Stimulated activated CD4-positive, alpha-beta T cell treated with anti-CD3 and anti-CD28 coated beads, Interleukin-2, amount 100 ng/mL, for 48 hours (primary cell): Measurements from ENCODE around the gene PLA2G1B.

ENCODE experiments used
- DNase-seq, 2 donors: peaks; one replicate each; pipeline ENCODE4 v3.0.0-alpha.2; 2020

PLA2G1B gene

DNA sequence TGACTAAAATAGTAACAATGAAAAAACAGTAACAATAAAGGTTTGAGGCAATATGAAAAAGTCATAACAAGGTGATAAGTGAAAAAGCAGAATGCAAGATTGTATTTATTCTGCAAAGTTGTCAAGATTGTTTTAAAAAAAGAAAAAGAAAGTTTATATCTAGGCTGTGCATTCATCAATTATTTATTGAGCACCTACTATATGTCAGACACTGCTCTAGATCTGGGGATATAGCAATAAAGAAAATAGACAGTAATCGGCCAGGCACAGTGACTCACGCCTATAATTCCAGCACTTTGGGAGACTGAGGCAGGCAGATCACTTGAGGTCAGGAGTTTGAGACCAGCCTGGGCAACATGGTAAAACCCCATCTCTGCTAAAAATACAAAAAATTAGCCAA, 3.8 kb downstream of the PLA2G1B start:
- no peak for DNase-seq

DNA sequence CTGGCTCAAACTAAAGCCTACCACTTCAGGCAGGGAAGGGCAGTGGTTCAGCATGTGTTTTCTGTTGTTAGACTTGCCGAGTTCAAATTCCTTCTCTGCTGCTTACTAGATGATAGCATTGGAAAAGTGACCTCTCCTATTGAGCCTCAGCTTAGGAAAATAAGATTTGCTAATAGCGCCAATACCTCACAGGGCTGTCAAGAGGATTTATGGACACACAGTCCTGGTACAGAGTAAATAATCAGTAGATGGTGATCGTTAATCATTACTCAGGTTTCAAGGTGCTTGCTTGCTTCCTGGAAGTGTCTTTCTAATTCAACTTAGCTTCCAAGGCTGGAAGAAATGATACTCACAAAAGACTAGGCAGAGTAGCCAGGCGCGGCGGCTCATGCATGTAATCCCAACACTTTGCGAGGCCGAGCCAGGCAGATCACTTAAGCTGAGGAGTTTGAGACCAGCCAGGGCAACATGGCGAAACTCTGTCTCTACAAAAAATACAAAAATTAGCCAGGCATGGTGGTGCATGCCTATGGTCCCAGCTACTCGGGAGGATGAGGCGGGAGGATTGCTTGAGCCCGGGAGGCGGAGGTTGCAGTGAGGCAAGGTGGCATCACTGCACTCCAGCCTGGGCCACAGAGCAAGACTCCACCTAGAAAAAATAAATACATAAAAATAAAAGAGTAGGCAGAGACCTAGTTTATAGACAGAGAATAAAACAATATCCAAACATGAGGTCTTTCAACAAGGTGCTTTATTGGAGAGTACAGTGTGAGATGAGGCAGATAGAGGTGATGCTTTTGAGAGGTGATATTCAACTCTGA, 6.0 kb downstream of the PLA2G1B start:
- no peak for DNase-seq

DNA sequence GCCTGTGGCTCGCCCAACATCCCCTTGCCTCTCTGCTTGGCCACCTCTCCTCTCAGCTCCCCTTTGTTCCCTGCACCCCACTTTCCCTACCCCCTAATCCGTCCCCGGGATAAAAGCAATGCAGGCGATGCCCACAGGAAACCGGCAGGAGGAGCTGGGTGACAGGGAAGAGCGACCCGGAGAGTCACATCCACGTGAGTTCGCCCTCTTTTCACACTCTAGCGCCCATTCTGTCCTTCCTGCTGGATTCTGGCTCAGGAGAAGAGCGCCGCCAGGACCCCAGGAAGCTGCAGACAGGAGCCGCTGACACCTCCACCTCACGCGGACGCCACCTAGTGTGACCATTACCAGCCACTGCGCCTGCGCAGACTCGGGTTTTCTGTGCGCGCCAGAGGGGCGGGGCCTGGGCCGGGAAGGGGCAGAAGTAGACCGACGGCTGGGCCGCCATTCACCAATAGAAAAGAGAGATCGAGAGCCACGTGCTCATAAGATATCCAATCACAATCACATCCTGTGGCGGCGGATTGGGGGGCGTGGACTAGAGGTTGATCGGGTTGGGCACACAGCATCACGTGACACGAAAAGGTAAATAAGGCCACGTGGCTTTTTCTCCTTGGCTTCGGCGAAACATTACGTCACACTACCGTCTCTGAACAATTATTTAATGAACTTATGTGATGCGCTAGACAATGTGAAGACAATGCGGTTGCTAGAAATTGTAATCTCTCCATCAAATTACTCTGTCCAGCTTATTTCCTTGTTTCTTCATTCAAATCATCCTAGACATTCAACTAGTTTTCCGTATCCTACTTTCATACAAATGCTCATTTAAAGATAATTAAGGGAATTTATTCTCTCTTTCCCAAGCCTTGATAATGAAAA, 10.1 kb downstream of the PLA2G1B start:
- DNase-seq = peak; percentile 100

DNA sequence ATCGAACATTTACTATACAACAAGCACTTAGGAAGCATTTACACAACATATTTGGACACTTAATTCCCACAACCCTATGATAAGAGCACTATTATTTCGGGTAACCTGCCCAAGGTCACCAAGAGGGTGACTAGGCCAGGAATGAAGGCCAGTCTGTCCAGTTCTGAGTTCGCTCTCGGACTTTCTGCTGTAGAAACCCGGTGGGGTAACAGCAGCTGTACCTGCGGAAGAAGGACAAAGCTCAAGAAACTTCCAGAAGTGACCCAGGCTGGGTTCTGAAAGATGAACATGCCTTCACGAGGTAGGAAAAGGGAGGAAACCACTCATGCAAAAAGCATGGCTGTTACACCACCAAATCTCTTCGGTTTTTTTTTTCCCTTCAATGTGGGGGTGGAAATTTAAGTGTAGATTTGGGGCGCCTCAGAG, 10.8 kb downstream of the PLA2G1B start:
- no peak for DNase-seq

DNA sequence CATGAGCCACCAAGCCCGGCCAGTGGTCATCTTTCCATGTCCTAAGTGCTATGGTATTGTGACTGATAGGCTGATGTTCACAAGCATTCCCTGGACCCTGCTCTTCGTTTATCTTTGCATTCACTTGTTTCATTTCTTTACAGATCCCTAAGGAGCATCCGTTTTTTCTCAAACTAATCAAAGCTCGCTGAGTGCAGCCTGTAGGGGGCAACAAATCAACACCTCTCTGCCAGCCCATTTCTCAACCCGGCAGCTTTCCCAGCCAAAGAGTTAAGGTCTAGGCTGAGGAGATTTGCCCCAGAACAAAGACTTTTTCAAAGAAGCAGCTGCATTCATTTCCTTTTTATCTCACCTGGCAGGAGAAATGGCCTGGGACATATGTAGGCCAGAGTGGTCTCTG, 13.4 kb downstream of the PLA2G1B start:
- DNase-seq = no peak

DNA sequence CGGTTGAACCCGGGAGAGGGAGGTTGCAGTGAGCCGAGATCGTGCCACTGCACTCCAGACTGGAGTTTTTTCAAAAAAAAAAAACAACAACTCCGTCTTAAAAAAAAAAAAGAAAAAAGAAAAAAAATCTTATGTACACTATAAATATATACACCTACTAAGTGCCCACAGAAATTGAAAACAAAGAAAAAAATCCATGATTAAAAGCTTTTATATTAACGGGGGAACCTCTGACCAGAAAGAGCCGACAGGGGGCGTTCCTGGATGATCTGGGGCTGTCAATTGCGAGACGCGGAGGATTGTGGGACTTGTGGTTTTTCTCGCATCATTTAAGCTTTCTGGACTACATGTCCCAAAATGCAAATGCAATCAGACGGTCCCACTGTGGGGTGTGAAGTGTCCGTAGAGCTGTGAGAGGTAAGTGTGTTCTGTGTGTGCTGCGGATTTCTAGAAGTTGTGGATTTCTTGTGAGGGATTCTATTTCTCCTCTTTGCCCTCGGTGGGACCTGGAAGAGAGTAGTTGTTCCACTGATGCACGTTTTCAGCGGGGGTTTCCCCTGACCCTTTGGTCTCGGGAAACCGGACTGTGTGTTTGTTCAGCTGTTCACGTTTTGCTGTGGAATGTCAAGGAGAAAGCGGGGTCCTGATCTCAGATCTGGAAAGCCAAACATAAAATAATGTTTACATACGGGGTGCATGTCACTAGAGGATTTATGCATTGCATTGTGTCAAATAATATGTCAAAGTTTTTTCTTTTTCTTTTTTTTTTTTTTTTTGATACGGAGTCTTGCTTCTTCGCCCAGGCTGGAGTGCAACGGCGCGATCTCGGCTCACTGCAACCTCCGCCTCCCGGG, 25.4 kb downstream of the PLA2G1B start, which contains the start of gene SIRT4:
Gene SIRT4, plus strand, starts transcription at position 360 of the 854 bp plus-strand sequence. CDS start 1,241 bp downstream, outside the sequence.
- DNase-seq = peak; percentile 85 to 87

DNA sequence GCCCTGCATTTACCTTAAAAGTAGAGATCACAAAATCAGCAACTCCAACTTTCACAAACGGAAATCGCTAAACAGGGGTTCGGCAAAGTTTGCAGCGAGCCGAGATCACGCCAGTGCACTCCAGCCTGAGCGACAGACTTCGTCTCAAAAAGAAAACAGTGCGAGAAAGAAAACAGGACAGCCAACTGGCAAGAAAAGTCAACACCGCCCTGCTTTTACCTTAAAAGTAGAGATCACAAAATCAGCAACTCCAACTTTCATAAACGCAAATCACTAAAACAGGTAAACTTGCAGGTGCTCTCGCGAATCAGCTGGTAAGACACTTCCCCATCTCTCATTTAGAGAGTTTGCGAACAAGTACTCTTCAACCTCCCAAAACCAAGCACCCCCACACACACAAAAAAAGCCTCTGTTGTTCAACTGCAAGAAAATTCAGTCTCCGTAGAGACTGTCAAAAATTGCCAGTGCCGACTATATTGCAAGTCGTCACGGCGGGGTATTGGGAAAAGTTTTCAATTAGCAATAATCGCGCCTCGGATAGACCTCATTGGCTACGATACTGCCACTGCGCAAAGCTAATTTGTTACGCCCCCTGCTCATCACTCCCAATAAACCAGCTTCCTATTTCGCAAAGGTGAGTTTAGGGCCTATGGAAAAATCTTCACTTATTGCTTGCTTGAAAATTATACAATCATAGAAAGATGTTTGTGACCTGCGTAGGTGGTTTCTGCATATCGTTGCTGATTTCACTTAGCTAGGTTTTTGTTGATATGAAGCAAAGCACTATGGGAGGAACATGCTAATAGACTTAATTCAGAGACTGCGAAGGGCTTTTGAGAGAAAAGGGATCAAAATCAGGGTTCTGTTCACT, 34.7 kb downstream of the PLA2G1B start, which contains the start of gene RNU4-1:
Gene RNU4-1, minus strand, starts transcription at position 577 of the 871 bp plus-strand sequence.
- peak; percentile 74 for DNase-seq

DNA sequence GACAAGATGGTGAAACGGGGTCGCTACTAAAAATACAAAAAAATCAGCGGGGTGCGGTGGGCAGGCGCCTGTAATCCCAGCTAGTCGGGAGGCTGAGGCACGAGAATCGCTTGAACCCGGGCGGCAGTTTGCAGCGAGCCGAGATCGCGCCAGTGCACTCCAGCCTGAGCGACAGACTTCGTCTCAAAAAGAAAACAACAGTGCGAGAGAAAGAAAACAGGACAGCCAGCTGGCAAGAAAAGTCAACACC, 35.2 kb downstream of the PLA2G1B start:
- no peak for DNase-seq

DNA sequence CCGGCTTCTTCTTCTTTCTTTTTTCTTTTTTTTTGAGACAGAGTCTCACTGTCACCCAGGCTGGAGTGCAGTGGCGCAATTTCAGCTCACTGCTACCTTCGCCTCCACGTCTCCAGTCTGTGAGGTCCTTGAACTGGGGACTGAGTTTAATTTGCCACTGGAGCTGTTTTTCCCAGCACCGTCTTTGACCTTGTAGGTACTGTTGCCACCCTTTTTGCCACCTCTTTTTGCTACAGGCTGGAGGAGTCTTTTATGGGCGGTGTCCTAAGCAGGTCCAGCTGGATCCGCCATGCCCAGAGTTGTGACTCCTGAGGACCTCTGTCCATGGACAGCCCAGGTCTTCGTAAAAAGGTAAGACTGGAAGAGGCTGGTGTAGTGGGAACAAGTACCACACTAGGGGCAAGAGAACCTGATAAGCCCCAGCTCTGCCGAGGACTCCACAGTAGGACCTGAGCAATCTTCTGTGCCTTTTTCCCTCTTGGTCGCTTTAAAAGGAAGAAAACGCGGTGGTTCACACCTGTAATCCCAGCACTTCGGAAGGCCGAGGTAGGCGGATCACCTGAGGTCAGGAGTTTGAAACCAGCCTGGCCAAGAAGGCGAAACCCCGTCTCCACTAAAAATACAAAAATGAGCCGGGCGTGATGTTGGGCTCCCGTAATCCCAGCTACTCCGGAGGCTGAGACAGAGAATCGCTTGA, 36.8 kb downstream of the PLA2G1B start:
- DNase-seq = peak; percentile 15 to 22

DNA sequence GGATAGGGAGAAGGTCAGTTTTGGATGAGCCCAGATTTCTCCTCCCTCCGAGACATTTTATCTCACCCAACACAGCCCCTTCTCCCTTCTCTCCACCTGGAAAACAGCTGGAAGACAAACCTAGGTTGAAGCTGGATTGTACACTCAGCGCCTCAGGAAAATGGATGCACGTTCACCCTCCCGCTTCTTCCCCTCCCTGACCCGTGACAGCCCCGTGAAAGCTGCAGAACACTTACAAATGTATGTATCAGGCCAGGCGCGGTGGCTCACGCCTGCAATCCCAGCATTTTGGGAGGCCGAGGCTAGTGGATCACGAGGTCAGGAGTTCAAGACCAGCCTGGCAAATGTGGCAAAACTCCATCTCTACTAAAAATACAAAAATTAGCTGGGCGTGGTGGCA, 40.1 kb downstream of the PLA2G1B start:
- no peak for DNase-seq

DNA sequence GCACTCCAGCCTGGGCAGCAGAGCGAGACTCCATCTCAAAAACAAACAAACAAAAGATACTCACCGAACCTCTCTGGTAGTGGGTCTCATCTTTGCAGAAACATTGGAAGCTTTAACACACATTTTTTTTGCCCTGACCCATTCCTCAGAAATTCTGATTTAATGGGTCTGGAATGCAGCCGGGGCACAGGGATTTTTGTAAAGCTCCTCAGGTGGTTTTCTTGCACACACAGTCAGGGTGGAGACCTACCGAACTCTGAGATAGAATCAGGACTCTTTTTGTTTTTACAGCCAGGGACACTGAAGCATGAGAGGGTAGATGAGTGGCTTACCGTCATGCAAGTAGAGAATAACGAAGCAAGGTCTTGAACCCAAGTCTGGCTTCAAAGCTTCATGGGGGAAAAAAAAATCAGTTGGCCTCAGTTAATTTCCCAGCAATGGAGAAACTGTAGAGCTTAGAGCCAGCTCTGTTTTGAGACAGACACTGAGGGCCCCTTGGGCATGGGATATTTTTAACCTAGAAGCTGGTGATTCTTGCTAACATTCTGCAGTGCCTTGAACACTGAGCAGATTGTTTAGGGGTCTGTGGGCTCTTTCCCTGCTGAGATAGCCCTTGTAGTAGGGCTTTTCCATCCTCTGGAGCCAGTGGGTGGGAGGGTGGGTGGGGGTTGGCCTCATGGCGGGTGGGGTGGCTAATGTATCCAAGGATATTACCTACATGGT, 40.6 kb downstream of the PLA2G1B start:
- no peak for DNase-seq

DNA sequence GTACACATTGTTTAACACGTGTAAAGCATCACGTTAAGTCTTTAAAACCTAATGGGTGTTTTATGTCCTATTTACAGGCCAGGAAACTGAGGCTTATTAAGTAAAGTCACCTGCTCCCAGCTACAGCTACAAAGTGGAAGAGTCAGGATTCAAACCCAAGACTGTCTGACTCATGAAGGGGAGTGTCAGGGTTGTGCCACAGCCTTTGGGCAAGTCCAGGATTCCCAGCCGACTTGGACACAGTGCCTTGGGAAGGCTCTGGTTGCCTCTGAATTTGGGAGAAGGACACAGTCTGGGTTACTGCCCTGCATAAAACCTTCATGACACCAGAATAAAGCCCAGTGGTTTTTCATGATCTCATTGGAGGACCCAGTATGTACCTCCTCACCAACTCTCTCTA, 43.2 kb downstream of the PLA2G1B start:
- DNase-seq = no peak

DNA sequence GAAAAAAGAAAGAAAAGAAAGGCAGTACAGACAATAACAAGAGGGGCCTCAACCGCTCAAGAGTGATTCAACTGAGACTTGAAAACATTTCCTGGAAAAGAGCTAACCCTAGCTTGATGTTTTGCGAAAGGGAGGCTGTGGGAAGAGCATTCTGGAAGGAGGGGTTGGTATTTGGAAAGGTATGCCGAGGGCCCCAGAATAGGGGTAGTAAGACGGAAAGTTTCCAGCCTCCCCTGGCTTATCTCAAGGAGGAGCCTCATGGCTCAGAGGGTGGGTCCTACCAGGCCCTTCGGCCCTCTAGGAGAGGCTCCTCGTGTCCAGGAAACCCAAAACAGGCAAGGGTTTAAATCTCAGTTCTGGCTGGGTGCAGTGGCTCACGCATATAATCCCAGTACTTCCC, 44.3 kb downstream of the PLA2G1B start:
- no peak for DNase-seq

DNA sequence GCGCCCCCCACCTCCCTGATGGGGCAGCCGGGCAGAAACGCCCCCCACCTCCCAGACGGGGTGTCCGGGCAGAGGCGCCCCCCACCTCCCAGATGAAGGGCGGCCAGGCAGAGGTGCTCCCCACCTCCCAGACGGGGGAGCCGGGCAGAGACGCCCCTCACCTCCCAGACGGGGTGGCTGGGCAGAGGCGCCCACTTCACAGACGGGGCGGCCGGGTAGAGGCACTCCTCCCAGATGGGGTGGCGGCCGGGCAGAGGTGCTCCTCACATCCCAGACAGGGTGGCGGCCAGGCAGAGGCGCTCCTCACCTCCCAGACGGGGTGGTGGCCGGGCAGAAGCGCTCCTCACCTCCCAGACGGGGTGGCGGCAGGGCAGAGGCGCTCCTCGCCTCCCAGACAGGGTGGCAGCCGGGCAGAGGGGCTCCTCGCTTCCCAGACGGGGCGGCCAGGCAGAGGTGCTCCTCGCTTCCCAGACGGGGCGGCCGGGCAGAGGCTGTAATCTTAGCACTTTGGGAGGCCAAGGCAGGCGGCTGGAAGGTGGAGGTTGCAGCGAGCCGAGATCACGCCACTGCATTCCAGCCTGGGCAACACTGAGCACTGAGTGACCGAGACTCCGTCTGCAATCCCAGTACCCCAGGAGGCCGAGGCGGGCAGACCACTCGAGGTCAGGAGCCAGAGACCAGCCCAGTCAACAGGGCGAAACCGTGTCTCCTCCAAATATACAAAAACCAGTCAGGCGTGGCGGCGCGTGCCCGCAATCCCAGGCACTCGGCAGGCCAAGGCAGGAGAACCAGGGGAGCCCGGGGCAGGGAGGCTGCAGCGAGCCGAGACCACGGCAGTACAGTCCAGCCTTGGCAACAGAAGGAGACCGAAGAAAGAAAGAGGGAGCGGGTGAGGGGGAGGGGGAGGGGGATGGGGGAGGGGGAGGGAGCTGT, 49.2 kb downstream of the PLA2G1B start:
- DNase-seq = no peak

DNA sequence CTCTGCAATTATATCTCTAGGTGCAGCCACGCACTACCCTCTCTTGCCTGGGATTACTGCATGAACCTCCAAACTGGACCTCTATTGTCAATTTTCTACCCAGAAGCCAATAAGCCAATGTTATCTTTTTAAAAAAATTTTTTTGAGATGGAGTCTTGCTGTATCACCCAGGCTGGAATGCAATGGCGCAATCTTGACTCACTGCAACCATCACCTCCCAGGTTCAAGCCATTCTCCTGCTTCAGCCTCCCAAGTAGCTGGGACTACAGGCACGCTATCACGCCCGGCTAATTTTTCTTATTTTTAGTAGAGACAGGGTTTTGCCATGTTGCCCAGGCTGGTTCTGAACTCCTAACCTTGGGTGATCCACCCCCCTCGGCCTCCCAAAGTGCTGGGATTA, 50.8 kb downstream of the PLA2G1B start:
- DNase-seq = no peak
